ES-I3 (cell line): Measurements from ENCODE around the gene DCDC2.
"Not testable (repeated sequence)": the region's sequence is repeated elsewhere in the genome, so short reads cannot be mapped to it uniquely, and the experiment has no call there.

ENCODE experiments used
- H3K36me3 ChIP-seq: 2 replicates; pipeline ENCODE4 v1.6.1; 2013; ENCODE audit warnings: mild to moderate bottlenecking, low read length, control low read depth, moderate library complexity; ENCODE audit not compliant: insufficient read depth
- H3K4me1 ChIP-seq: 2 replicates; pipeline ENCODE4 v1.6.1; 2013; ENCODE audit warnings: mild to moderate bottlenecking, control low read depth, low read length; ENCODE audit not compliant: insufficient read depth
- H3K9ac ChIP-seq: 2 replicates; pipeline ENCODE4 v1.6.1; 2013; ENCODE audit warnings: low read depth, mild to moderate bottlenecking, low read length, moderate library complexity
- H3K9me3 ChIP-seq: 2 replicates; pipeline ENCODE4 v1.6.1; 2013; ENCODE audit warnings: mild to moderate bottlenecking, low read length, moderate library complexity; ENCODE audit not compliant: control insufficient read depth, insufficient read depth

The DCDC2 gene

DNA sequence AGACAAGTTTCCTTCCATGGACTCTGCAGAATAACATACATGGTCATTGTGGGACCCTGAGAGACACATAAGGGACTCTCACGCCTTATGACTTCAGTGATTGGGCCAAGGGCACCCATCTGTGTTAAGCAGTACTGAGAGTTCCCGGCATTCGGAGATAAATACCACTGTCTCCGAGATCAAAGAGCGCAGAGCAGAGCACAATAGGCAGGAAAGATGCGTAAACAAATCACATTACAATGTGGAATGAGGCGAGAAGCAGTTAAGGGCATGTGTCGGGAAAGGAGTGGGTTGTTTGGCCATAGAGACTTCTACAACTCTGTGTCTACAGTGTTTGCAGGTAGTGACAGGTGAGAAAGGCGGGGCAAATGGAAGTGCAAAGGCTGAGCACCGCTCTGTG, 174.3 kb downstream of the DCDC2 start:
- H3K9ac ChIP-seq: no peak overlapping the region
- H3K36me3 ChIP-seq: no peaks in the 10 kb centered on the region
- no peaks in the 10 kb centered on the region for H3K4me1 ChIP-seq
- peaks cover 9% of the 10 kb centered on the region for H3K9me3 ChIP-seq

DNA sequence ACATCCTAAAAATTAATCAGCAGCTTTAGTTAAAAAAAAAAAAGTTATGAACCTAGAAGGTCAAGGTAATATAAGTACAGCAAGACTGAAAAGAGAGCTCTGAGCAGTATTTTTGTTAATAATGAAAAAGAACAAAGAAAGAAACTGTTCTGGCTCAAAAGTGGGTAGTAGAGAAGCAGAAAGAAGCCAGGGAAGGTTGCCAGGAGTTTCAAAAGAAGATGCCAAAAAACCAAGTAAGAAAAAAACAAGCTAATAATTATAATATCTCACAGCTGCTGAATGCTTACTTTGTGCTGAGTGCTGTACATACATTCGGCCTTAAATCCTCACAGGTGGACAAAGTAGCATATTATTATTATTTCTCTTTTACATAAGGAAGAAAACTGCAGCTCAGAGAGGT, 200.0 kb downstream of the DCDC2 start:
- Histone ChIP-seq H3K36me3 (no peaks in the 10 kb centered on the region), H3K9ac (no peak overlapping the region), H3K4me1 (no peaks in the 10 kb centered on the region), H3K9me3 (no peaks in the 10 kb centered on the region)

DNA sequence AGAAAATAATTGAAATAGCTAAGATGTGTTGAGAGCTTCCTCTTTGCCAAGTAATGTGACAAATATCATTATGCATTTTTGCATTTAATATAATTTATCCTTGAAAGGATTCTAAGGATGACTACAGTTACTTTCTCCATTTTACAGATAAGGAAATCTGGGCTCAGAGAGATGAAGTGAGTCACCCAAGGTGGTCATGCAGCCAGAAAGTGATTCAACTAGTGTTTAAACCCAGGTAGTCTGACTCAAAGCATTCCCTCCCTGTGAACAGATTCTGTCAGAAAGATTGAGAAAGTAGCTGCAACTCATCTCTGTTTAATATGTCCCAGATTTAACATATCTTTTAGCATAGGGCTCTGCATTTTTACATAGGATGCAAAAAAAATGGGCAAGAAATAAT, 203.7 kb downstream of the DCDC2 start:
- Histone ChIP-seq H3K36me3 (no peaks in the 10 kb centered on the region), H3K9ac (no peak overlapping the region), H3K4me1 (no peaks in the 10 kb centered on the region), H3K9me3 (peaks cover 2% of the 10 kb centered on the region; the same call in 1 of the 2 replicates)

DNA sequence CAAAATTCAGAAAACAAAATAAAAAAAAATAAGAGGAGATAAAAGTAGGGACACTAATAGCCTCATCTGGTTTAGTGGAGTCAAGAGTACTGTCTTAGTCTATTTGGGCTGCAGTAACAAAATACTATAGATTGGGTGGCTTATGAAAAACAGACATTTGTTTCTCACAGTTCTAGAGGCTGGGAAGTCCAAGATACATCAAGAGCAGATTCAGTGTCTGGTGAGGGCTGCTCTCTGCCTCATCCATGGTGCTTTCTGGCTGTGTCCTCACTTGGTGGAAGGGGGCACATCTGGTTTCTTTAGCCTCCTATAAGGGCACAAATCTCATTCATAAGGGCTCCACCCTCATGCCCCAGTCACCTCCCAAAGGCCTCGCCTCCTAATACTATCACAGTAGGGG, 205.8 kb downstream of the DCDC2 start:
- no peak overlapping the region for H3K9ac ChIP-seq
- H3K36me3 ChIP-seq: no peaks in the 10 kb centered on the region
- H3K9me3 ChIP-seq: peaks cover 2% of the 10 kb centered on the region; the same call in 1 of the 2 replicates
- H3K4me1 ChIP-seq: no peaks in the 10 kb centered on the region

DNA sequence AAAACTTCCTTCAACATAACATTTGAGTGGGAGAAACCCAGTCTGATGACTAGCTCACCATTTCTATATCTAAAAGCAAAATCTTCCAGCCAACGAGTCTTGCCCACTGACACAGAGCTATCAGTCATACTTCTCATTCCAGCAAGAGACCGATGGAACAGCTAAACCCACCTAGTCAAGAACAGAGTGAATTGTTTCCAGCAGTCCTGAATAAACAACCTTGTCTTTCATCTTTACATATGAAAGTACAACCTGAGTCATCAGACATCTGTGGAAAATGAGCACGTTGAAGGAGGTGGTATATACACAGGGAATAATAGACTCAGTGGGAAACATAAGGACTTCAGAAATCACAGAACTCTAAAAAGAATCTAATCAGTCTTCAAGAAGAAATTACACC, 208.0 kb downstream of the DCDC2 start:
- Histone ChIP-seq H3K36me3 (no peaks in the 10 kb centered on the region), H3K9me3 (peaks cover 2% of the 10 kb centered on the region; the same call in 1 of the 2 replicates), H3K4me1 (no peaks in the 10 kb centered on the region), H3K9ac (no peak overlapping the region)

DNA sequence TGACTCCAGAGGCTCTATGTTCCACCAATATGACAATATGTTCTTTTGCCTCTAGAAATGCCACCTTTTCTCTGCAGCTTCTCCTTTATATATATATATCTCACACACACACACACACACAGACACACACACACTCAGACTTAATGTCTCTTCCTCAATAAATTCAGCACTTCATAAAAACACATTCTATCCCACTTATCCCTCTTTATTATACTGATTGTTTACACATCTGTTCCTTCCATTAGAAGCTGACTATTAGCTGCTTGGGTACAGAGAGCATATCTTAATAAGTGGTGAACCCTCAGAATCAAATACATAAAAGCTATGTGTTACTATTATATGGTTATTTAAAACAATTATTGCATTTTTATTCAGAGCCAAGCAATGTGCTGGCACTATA, 208.6 kb downstream of the DCDC2 start:
- no peaks in the 10 kb centered on the region for H3K4me1 ChIP-seq
- H3K36me3 ChIP-seq: no peaks in the 10 kb centered on the region
- no peak overlapping the region for H3K9ac ChIP-seq
- H3K9me3 ChIP-seq: peaks cover 2% of the 10 kb centered on the region; the same call in 1 of the 2 replicates

DNA sequence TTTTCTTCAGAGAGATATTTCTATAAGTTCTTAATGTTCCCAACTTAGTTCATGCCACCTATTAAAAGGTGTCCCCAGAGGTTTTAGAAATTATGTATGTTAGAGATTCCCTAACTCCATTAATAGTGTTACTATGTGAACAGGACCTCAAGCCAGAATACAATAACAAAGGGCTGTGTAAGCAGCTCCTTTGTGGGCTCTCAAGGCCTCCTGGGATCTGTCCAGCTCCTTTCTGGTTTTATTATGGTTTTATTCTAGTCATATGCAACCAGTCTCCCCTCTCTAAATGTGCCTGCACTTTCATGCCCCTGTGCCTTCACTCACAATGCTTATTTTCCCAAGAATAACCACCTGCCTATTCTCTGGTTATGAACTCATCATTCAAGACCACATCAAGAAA, 209.2 kb downstream of the DCDC2 start:
- Histone ChIP-seq H3K36me3 (no peaks in the 10 kb centered on the region), H3K9me3 (peaks cover 2% of the 10 kb centered on the region; the same call in 1 of the 2 replicates), H3K9ac (no peak overlapping the region), H3K4me1 (no peaks in the 10 kb centered on the region)

DNA sequence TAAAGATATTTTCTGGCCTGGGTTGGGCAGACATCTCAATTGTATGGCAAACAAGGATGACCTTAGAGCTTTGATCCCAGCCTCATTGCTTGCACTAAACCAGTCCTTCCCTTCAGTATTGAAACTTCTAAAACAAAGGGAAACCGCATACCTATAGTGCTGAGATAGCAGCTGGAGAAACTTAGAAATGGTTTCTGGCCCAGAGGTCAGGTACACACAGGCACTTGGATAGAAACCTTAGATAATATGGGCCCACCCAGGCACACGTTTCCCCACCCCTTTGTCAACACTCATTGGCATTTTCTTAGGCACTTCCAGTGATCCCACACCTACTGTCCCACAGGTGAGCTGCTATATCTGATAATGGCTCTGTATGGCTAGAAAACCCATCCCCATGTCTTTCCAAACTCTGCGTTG, 209.7 kb downstream of the DCDC2 start:
- H3K9ac ChIP-seq: no peak overlapping the region
- no peaks in the 10 kb centered on the region for H3K4me1 ChIP-seq
- no peaks in the 10 kb centered on the region for H3K36me3 ChIP-seq
- peaks cover 2% of the 10 kb centered on the region; the same call in 1 of the 2 replicates for H3K9me3 ChIP-seq

DNA sequence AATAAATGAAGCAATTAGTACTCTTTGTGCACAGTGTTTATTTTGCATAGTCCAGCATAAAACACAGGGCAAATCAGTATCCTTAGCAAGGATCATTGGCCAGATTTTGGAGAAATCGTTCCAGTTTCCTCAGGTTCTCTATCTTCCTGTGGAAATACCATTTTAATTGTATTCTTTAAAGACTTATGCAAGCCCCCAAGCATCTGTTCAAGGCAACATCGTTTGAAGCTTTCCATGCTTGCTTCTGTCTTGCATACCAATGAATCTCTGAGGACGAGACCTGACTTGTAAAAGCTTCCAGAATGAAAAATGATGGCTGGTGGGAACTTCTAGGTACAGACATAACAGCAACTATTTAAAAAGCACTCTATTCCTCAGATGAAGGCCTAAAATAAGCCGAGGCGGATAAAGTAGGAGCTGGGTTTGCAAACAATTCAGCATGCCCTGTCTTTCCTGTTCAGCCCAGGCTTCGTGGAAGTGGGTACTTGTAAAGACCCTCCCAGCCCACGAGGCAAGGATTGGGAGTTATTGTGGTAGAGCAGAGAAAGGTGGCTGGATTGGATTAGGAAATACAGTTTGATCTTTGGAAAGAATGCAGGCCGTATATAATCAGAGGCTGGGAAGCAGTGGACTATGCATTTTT, 210.2 kb downstream of the DCDC2 start:
- peaks cover 2% of the 10 kb centered on the region; the same call in 1 of the 2 replicates for H3K9me3 ChIP-seq
- no peak overlapping the region for H3K9ac ChIP-seq

DNA sequence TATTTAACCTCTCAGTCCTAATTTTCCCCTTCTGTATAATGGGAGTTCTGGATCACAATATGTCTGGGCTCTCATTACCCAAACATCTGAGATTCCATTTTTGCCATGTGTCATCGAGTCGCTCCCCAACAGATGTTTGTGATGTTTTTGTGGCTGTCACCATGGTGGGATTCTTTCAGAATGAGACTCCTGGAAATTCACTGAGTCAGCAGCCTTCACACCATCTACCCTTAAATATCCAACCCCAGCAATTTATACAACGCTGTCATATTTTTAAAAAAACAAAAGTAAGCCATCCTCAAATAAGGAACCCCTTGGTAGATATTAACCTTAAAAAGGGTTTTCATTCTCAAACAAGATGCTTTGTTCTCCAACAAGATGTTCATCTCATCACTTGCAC, 211.0 kb downstream of the DCDC2 start:
- Histone ChIP-seq H3K9ac (no peak overlapping the region), H3K9me3 (no peaks in the 10 kb centered on the region), H3K36me3 (no peaks in the 10 kb centered on the region), H3K4me1 (no peaks in the 10 kb centered on the region)

More for the DNA sequence above, 210.2 kb downstream of the DCDC2 start:
- no peaks in the 10 kb centered on the region for H3K4me1 ChIP-seq
- H3K36me3 ChIP-seq: no peaks in the 10 kb centered on the region

DNA sequence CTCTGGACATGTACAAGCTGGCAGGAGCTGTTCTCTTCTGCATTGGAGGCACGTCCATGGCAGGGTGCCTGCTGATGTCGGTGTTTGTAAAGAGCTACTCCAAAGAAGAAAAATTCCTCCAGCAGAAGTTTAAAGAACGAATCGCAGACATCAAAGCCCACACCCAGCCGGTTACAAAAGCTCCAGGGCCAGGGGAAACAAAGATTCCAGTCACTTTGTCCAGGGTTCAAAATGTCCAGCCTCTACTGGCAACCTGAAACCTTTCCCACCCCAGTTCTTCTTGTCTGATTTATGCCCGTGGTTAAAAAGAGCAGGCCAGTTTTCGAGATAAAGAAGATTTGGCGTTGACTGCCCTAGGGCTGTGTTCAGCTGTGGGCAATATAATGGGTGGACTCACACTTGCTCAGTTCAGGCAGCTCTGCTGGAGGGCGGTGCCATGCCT, 212.1 kb downstream of the DCDC2 start:
- no peaks in the 10 kb centered on the region for H3K9me3 ChIP-seq

DNA sequence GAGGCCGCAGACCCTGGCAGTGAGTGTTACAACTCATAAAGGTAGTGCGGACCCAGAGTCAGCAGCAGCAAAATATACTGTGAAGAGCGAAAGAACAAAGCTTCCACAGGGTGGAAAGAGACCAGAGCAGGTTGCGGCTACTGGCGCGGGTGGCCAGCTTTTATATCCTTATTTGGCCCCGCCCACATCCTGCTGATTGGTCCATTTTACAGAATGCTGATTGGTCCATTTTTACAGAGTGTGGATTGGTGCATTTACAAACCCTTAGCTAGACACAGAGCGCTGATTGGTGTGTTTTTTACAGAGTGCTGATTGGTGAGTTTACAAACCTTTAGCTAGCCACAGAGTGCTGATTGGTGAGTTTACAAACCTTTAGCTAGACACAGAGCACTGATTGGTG, 215.1 kb downstream of the DCDC2 start:
- not testable (repeated sequence) for H3K9ac ChIP-seq, H3K36me3 ChIP-seq, H3K9me3 ChIP-seq, H3K4me1 ChIP-seq

More for the DNA sequence above, 212.1 kb downstream of the DCDC2 start:
- Histone ChIP-seq H3K36me3 (no peaks in the 10 kb centered on the region), H3K4me1 (no peaks in the 10 kb centered on the region), H3K9ac (no peak overlapping the region)

DNA sequence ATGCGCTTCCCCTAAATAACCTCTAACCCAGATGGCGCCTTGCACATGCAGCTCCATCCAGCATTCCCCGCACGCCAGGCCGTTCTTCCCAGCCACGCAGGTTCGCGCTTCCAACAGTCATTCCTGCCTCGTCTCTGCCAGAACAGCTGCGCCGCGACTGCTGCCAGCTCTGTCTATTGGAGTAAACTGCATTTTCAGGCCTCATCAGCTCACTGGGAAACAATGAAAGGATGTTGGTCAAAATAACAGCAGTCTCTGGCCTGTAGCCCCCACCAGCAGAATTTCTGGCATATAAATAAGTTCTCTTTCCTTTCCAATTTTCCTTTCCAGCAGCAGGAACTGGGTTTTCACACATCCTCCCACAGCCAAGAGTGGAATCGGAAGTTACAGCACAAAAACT, 217.3 kb downstream of the DCDC2 start:
- Histone ChIP-seq H3K9ac (no peak overlapping the region), H3K9me3 (no peaks in the 10 kb centered on the region), H3K4me1 (no peaks in the 10 kb centered on the region), H3K36me3 (no peaks in the 10 kb centered on the region)

DNA sequence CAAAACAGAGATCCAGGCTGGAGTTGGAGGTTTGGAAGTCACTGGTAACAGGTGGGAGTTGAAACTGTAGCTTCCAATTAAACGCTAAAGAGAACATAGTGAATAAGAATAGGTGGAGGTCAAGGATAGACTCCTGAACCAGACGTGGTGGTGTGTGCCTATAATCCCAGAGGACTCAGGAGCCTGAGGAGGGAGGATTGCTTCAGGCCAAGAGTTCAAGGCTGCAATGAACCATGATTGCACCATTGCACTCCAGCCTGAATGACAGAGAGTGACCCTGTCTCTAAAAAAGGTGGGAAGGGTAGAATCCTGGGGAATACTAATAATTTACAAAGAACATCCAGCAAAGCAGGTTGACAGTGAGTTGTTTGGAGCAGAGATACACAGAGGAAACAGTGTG, 218.2 kb downstream of the DCDC2 start:
- Histone ChIP-seq H3K4me1 (no peaks in the 10 kb centered on the region), H3K36me3 (no peaks in the 10 kb centered on the region), H3K9ac (no peak overlapping the region), H3K9me3 (no peaks in the 10 kb centered on the region)

DNA sequence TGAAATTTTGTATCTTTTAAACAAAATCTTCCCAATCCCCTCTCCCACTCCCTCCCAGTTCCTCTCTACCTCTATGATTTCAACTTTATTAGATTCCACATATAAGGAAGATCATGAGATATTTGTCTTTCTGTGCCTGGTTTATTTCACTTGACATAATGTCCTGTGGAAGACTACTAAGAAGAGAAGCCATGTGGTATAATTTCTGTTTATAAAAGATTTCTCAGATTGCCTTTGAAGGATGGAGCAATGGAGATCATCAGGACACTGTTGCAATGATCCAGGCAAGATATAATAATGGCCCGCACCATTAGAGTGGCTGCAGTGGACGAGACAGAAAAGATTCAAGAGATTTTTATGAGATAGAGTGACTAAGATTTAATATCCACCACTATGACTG, 218.8 kb downstream of the DCDC2 start:
- H3K36me3 ChIP-seq: no peaks in the 10 kb centered on the region
- no peaks in the 10 kb centered on the region for H3K4me1 ChIP-seq
- no peaks in the 10 kb centered on the region for H3K9me3 ChIP-seq
- no peak overlapping the region for H3K9ac ChIP-seq
